AG09319 (cell line): ENCODE data around the gene FAM107B.

Experiments used
- DNase-seq: peaks from one replicate; pipeline ENCODE4 v3.0.0-alpha.2; 2010; ENCODE audit warnings: low read depth; ENCODE audit errors: extremely low read depth
- TF ChIP-seq, protein P1 (sequence below): IDR thresholded peaks from 2 replicates; pipeline ENCODE4 v1.5.1; 2011; ENCODE audit warnings: low read depth, mild to moderate bottlenecking, inconsistent platforms, low read length, moderate library complexity

Gene FAM107B

GRCh38 chr10:14502431-14502830, 272.3 kb downstream of the FAM107B start:
- TF ChIP-seq, protein P1, sequence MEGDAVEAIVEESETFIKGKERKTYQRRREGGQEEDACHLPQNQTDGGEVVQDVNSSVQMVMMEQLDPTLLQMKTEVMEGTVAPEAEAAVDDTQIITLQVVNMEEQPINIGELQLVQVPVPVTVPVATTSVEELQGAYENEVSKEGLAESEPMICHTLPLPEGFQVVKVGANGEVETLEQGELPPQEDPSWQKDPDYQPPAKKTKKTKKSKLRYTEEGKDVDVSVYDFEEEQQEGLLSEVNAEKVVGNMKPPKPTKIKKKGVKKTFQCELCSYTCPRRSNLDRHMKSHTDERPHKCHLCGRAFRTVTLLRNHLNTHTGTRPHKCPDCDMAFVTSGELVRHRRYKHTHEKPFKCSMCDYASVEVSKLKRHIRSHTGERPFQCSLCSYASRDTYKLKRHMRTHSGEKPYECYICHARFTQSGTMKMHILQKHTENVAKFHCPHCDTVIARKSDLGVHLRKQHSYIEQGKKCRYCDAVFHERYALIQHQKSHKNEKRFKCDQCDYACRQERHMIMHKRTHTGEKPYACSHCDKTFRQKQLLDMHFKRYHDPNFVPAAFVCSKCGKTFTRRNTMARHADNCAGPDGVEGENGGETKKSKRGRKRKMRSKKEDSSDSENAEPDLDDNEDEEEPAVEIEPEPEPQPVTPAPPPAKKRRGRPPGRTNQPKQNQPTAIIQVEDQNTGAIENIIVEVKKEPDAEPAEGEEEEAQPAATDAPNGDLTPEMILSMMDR, result no peak
- DNase-seq, result no peak

DNA sequence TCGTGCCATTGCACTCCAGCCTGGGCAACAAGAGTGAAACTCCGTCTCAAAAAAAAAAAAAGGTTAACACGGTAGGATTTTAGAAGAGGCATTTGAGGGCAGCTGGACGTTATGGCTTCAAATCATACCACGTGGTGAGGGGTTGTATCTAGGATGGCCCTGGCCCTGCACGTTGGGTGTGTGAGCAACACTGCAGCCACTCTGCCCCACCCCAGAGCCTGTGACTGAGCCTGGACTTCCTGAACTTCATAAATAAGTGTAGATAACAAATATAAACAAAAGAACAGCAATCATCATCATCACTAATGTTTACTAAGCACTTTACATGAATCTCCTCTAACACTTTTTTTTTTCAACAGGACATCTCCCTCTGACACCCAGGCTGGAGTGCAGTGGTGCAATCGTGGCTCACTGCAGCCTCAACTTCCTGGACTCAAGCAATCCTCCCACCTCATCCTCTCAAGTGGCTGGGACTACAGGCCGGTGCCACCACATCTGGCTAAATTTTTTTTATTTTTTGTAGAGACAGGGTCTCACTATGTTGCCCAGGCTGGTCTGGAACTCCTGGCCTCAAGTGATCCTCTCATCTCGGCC, 274.4 kb downstream of the FAM107B start:
- no peak for DNase-seq
- TF ChIP-seq, protein P1, result no peak

GRCh38 chr10:14499601-14499904, 275.1 kb downstream of the FAM107B start:
- TF ChIP-seq, protein P1, result no peak
- DNase-seq, result no peak

DNA sequence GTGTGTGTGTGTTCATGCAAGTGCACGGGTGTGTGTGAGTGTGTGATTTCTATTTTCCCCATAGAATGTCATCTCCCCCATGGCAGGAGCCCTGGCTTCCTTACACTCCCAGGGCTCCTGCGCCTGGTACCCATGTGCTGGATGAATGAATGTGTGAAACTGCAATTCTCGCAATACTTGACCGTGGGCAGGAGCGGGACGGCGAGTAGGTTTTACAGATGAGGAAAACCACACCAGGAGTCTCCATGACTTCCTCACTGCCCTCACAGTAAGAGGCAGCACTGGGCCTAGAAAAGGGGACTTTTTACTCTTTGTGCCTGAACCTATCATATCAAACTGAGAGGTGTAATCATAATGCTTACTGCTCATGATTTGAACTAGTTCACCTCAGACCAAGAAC, 276.4 kb downstream of the FAM107B start:
- TF ChIP-seq, protein P1, result no peak

DNA sequence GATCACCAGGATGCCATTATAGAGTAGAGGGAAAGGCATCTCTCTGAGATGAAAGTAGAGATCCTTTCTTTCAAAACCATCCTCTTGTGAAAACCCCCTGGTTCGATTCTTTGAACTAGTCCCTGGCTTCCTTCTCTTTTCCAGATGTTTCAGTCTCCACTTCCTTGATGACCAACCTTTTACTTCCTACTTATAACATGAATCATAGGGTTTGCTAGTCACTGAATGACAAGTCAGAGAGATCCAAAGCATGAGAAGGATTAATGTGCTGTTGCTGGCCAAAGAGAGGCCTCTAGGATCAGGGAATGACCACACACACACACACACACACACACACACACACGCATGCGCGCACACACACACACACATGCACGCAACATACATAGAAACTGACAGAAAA, 282.9 kb downstream of the FAM107B start:
- no peak for DNase-seq
- TF ChIP-seq, protein P1, result no peak

More for the DNA sequence above, 276.4 kb downstream of the FAM107B start:
- DNase-seq, result no peak

GRCh38 chr10:14489522-14490177, 285.0 kb downstream of the FAM107B start:
- TF ChIP-seq, protein P1, result no peak
- no peak for DNase-seq

DNA sequence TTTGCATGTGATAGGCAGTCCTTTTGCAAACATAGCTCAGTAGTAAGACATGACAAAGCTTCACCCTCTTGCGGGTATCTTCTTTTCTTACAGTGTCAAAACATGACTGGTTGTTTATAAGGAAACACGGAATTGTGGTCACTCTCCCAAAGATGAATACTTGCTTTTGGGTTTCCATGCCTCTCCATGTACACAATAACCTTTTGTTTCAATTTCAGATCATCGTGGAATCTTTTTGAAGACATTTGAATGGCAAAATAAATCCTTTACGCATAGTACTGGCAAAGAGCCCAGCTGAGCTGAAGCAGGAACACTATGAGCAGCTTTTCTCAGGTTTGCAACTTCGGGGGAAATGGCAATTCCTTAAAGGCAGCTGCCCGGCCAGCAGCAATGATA, 287.2 kb downstream of the FAM107B start:
- TF ChIP-seq, protein P1, result no peak

More for the DNA sequence above, 287.2 kb downstream of the FAM107B start:
- no peak for DNase-seq
